Uterus (tissue), 2 donors: ENCODE data around the gene RPUSD4.

Experiments
- POLR2A ChIP-seq, 2 donors: fragments of 450-650 bp; IDR thresholded peaks; one replicate each; pipeline ENCODE4 v1.6.1; 2016; ENCODE audit warnings: antibody characterized with exemption in 2 of 2, mild to moderate bottlenecking in 1 of 2, moderate library complexity in 1 of 2
- TF ChIP-seq, protein P1 (sequence below), 4 experiments: fragments of 200-600 bp in 2 of 4; fragments of 450-650 bp in 2 of 4; sonication (generic) in 2 of 4; IDR thresholded peaks; one replicate each; pipeline ENCODE4 v1.5.1; 2016 to 2019; ENCODE audit warnings: antibody characterized with exemption in 4 of 4, mild to moderate bottlenecking in 2 of 4, moderate library complexity in 1 of 4

DNA sequence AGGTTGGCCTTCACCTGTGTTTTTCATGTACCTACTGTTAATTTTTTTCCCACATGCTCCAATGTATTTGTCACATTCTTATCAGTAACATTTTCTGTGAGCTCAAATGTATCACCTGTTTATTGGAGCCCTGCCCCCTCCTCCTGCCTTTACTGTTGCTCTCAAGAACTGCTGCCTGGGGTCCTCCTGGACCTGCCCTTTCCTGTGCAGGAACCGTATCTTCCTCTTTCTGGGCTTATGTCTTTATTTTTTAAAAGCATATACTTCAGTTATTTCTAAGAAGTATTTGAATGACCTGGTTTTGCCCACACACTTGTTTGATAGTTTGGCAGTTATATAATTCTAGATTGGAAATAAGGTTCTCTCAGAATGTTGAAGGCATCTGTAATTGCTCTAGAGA is 6.0 kb upstream of the RPUSD4 start:
- TF ChIP-seq, protein P1, sequence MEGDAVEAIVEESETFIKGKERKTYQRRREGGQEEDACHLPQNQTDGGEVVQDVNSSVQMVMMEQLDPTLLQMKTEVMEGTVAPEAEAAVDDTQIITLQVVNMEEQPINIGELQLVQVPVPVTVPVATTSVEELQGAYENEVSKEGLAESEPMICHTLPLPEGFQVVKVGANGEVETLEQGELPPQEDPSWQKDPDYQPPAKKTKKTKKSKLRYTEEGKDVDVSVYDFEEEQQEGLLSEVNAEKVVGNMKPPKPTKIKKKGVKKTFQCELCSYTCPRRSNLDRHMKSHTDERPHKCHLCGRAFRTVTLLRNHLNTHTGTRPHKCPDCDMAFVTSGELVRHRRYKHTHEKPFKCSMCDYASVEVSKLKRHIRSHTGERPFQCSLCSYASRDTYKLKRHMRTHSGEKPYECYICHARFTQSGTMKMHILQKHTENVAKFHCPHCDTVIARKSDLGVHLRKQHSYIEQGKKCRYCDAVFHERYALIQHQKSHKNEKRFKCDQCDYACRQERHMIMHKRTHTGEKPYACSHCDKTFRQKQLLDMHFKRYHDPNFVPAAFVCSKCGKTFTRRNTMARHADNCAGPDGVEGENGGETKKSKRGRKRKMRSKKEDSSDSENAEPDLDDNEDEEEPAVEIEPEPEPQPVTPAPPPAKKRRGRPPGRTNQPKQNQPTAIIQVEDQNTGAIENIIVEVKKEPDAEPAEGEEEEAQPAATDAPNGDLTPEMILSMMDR (IDR thresholded peaks at IDR 0.05) = no peak
- no peak for TF ChIP-seq POLR2A (IDR thresholded peaks at IDR 0.05)
